HepG2 (cell line): ENCODE results near the gene AIF1. TPM values are rescaled to one million over a fixed set of nuclear protein-coding genes. Genes with fewer than 3 reads are reported as not detected.

Experiments
- AGO2 ChIP-seq: fragments of 200-400 bp; formaldehyde crosslinking; optimal IDR thresholded peaks from 2 replicates; pipeline ENCODE3; 2017; ENCODE audit warnings: mild to moderate bottlenecking, low read depth, low read length, moderate library complexity
- DMAP1 ChIP-seq: IDR thresholded peaks from 2 replicates; pipeline ENCODE4 v1.6.1; 2016
- HES4 ChIP-seq: sonication (generic); formaldehyde crosslinking; IDR thresholded peaks from 2 replicates; pipeline ENCODE4 v1.9.0; 2021; ENCODE audit warnings: mild to moderate bottlenecking, missing genetic modification reagents, borderline replicate concordance
- HMGXB4 ChIP-seq, 2 experiments: sonication (generic) in 1 of 2; formaldehyde crosslinking in 1 of 2; IDR thresholded peaks; 2 replicates each; pipeline versions ENCODE4 v1.4.0 to v1.6.1; 2018 to 2020; ENCODE audit warnings: missing genetic modification reagents in 2 of 2, borderline replicate concordance in 1 of 2, low read depth in 1 of 2, mild to moderate bottlenecking in 1 of 2, missing biosample characterization in 1 of 2
- JUN ChIP-seq: sonication (generic); formaldehyde crosslinking; IDR thresholded peaks from 2 replicates; pipeline ENCODE4 v1.4.0; 2020; ENCODE audit warnings: mild to moderate bottlenecking, missing genetic modification reagents
- PLRG1 ChIP-seq: fragments of 450-650 bp; conservative IDR thresholded peaks from 2 replicates; pipeline ENCODE4 v1.6.1; 2016
- RARG ChIP-seq: sonication (generic); formaldehyde crosslinking; IDR thresholded peaks from 2 replicates; pipeline ENCODE4 v1.4.0; 2020; ENCODE audit warnings: low read depth, mild to moderate bottlenecking, missing genetic modification reagents
- TCF7 ChIP-seq: sonication (generic); IDR thresholded peaks from 2 replicates; pipeline ENCODE4 v1.6.1; 2016; ENCODE audit warnings: antibody characterized with exemption, low read depth
- TRIM22 ChIP-seq: fragments of 450-650 bp; IDR thresholded peaks from 2 replicates; pipeline ENCODE4 v1.6.1; 2017
- ZBTB4 ChIP-seq: sonication (generic); formaldehyde crosslinking; IDR thresholded peaks from 2 replicates; pipeline ENCODE4 v1.4.0; 2020; ENCODE audit warnings: missing genetic modification reagents, mild to moderate bottlenecking, borderline replicate concordance
- ZNF12 ChIP-seq: sonication (generic); formaldehyde crosslinking; IDR thresholded peaks from 2 replicates; pipeline ENCODE4 v1.5.0; 2020; ENCODE audit warnings: missing genetic modification reagents
- ZNF878 ChIP-seq: sonication (generic); formaldehyde crosslinking; IDR thresholded peaks from 2 replicates; pipeline ENCODE4 v1.8.1; 2023; ENCODE audit warnings: mild to moderate bottlenecking, missing genetic modification reagents, moderate library complexity
- ZSCAN5A ChIP-seq: sonication (generic); formaldehyde crosslinking; IDR thresholded peaks from 2 replicates; pipeline ENCODE4 v1.8.0; 2022; ENCODE audit warnings: mild to moderate bottlenecking, missing genetic modification reagents, borderline replicate concordance
- polyA plus RNA-seq, 8 experiments: library from polyadenylated mRNA; depleted of rRNA in 3 of 8; stranded (reverse) in 7 of 8; unstranded in 1 of 8; fragments of >200 nt; fragmentation: Illumina TruSeq in 4 of 8; extraction: Trizol in 4 of 8; gene quantifications; 2 replicates each; pipeline versions ENCODE4 v1.2.1 to v1.2.3, GENCODE V29; 2011 to 2016; ENCODE audit warnings: low read depth in 4 of 8, missing spikeins in 1 of 8, mixed read lengths in 1 of 8; ENCODE audit not compliant: insufficient read depth in 1 of 8
- total RNA-seq, 5 experiments: library from RNA; depleted of rRNA; stranded (reverse); fragments of >200 nt; fragmentation: Illumina TruSeq; extraction: Trizol; gene quantifications; 2 replicates each; pipeline ENCODE4 v1.2.3, GENCODE V29; 2016; ENCODE audit warnings: low read depth in 1 of 5
- TF ChIP-seq, protein P1 (sequence below): sonication (generic); formaldehyde crosslinking; IDR thresholded peaks from 2 replicates; pipeline ENCODE4 v1.9.0; 2021; ENCODE audit warnings: missing genetic modification reagents, borderline replicate concordance

The AIF1 gene
- total and polyA plus RNA-seq, 2 of the 13 experiments (the other 11 are each of a cell fraction or from before 2014, with no cell fraction given), result 1.5 TPM; not detected in 1

- TF ChIP-seq TRIM22 (no peak), ZSCAN5A (peak; percentile 38), AGO2 (peak; percentile 95), HES4 (CRISPR knock-in tag) (0 out of 2 replicates have a peak, but pooled peaks have one; percentile 48), ZNF878 (no peak), ZNF12 (CRISPR knock-in tag) (no peak), PLRG1 (no peak), DMAP1 (peak; percentile 91), TCF7 (no peak; the same call in 1 of the 2 replicates), RARG (no peak), ZBTB4 (CRISPR knock-in tag) (no peak), HMGXB4 (CRISPR knock-in tag; IDR thresholded peaks at IDR 0.05; ENCODE audit: borderline replicate concordance in 1 of 2, low read depth in 1 of 2) (peak; percentile 55 to 71), JUN (no peak)
- TF ChIP-seq, protein P1, sequence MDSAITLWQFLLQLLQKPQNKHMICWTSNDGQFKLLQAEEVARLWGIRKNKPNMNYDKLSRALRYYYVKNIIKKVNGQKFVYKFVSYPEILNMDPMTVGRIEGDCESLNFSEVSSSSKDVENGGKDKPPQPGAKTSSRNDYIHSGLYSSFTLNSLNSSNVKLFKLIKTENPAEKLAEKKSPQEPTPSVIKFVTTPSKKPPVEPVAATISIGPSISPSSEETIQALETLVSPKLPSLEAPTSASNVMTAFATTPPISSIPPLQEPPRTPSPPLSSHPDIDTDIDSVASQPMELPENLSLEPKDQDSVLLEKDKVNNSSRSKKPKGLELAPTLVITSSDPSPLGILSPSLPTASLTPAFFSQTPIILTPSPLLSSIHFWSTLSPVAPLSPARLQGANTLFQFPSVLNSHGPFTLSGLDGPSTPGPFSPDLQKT (CRISPR knock-in tag), result peak; percentile 91
Measured at GRCh38 chr6:31665501-31666336, 50.7 kb downstream of the AIF1 start, which contains the start of gene CSNK2B (continued).
